Left lobe of liver (tissue), 2 donors: ENCODE measurements around the gene LCMT1. TPM values are rescaled to one million over a fixed set of nuclear protein-coding genes. Genes with fewer than 3 reads are reported as not detected.

Source experiments
- ATAC-seq: fragments of 200-7000 bp; cut with Tn5 transposase; one replicate; pipeline ENCODE4 v1.9.1; 2020; ENCODE audit warnings: mild to moderate bottlenecking, moderate library complexity
- DNase-seq: peaks from one replicate; pipeline ENCODE4 v3.0.0-alpha.2; 2020; ENCODE audit warnings: low spot score
- total RNA-seq: library from RNA; stranded (reverse); gene quantifications from one replicate; pipeline ENCODE4 v1.2.1, GENCODE V29; 2021
- donor health status: DM: no; HTN: no; CAD: no; lungs with moderate emphysema.
- donor health status: DM: no; HTN: yes; CAD: no.

LCMT1 gene
- total RNA-seq, 1 donor from 2014 or later, result 7.0 TPM

GRCh38 chr16:25189305-25189704, 77.8 kb downstream of the LCMT1 start:
- peak; percentile 60 for ATAC-seq
- DNase-seq, result no peak

GRCh38 chr16:25192096-25192495, 80.6 kb downstream of the LCMT1 start:
- DNase-seq, result no peak

GRCh38 chr16:25194273-25194878, 82.8 kb downstream of the LCMT1 start:
- peak; percentile 60 for ATAC-seq

More at GRCh38 chr16:25192096-25192495, 80.6 kb downstream of the LCMT1 start:
- no peak for ATAC-seq

GRCh38 chr16:25198021-25198420, 86.5 kb downstream of the LCMT1 start:
- DNase-seq (no peak), ATAC-seq (no peak)

More at GRCh38 chr16:25194273-25194878, 82.8 kb downstream of the LCMT1 start:
- no peak for DNase-seq

GRCh38 chr16:25199457-25199856, 87.9 kb downstream of the LCMT1 start:
- no peak for DNase-seq
- no peak for ATAC-seq

GRCh38 chr16:25210758-25211157, 99.2 kb downstream of the LCMT1 start:
- no peak for DNase-seq
- no peak for ATAC-seq

GRCh38 chr16:25212636-25213035, 101.1 kb downstream of the LCMT1 start:
- DNase-seq (no peak), ATAC-seq (no peak)

- DNase-seq (no peak), ATAC-seq (no peak)
Observed at GRCh38 chr16:25213709-25214397, 102.3 kb downstream of the LCMT1 start.

GRCh38 chr16:25217112-25217511, 105.6 kb downstream of the LCMT1 start:
- ATAC-seq, result no peak
- DNase-seq, result no peak

GRCh38 chr16:25217921-25218320, 106.4 kb downstream of the LCMT1 start:
- no peak for ATAC-seq
- DNase-seq, result no peak

- peak; percentile 83 for DNase-seq
Observed at GRCh38 chr16:25219070-25219737, 107.7 kb downstream of the LCMT1 start.

GRCh38 chr16:25222959-25223358, 111.4 kb downstream of the LCMT1 start:
- ATAC-seq, result no peak

More at GRCh38 chr16:25219070-25219737, 107.7 kb downstream of the LCMT1 start:
- ATAC-seq, result peak; percentile 85

GRCh38 chr16:25223964-25224363, 112.4 kb downstream of the LCMT1 start:
- ATAC-seq (no peak), DNase-seq (no peak)

More at GRCh38 chr16:25222959-25223358, 111.4 kb downstream of the LCMT1 start:
- DNase-seq, result no peak

- ATAC-seq, result no peak
- DNase-seq, result no peak
Observed at GRCh38 chr16:25224731-25225319, 113.3 kb downstream of the LCMT1 start.

Other genes starting within 250 kb of the LCMT1 start
- 22.1 TPM for gene ARHGAP17, start 96.4 kb upstream of the LCMT1 start, total RNA-seq
- 0.20 TPM for gene AQP8, start 105.2 kb downstream of the LCMT1 start, total RNA-seq
- gene ZKSCAN2, start 146.1 kb downstream of the LCMT1 start, total RNA-seq, result 2.1 TPM